Measurements from ENCODE around the gene THRB. TPM values are rescaled to one million over a fixed set of nuclear protein-coding genes. Genes with fewer than 3 reads are reported as not detected.

The THRB gene
- total RNA-seq, 8 experiments from 2014 or later, result 0.42 to 26.4 (median 3.3) TPM

GRCh38 chr3:24476871-24477656 is 17.6 kb downstream of the THRB start:
- in situ Hi-C loops (cut with MboI; ENCODE audit: low pct_unique_long_range_greater_than_20kb in 2 of 9, low sequenced_read_pairs in 9 of 9, unreplicated experiment in 9 of 9), result loop anchor here in 2 of 9 experiments (25.0 kb wide), 2 partner anchors 215 to 465 kb away; no protein-coding TSS in a partner anchor
- no peak for ATAC-seq (replicated peaks in 6 of 8)
- H3K27ac ChIP-seq, result no peak overlapping the region
- no peak overlapping the region for H3K4me3 ChIP-seq
- no peaks in the 10 kb centered on the region for H3K4me1 ChIP-seq (replicated peaks in 1 of 2)
- 6 to 68% (median 27%) methylated on average over 1 to 3 of the region's 3 CpGs; no CpG with 5 or more reads in 1 of the 10 experiments for whole genome bisulfite sequencing, 10 experiments

GRCh38 chr3:24475925-24476324 is 18.7 kb downstream of the THRB start:
- 0 to 67% (median 55%) methylated on average over 1 of the region's 1 CpG; no CpG with 5 or more reads in 3 of the 10 experiments for WGBS, 10 experiments
- peak in 3 of 8 experiments; percentile 25 to 86 (median 45) for ATAC-seq (replicated peaks in 6 of 8)
- Histone ChIP-seq H3K27ac (no peak overlapping the region), H3K4me3 (no peak overlapping the region), H3K4me1 (replicated peaks in 1 of 2) (no peaks in the 10 kb centered on the region)
- in situ Hi-C loops (cut with MboI; ENCODE audit: low pct_unique_long_range_greater_than_20kb in 2 of 9, low sequenced_read_pairs in 9 of 9, unreplicated experiment in 9 of 9), result loop anchor here in 2 of 9 experiments (25.0 kb wide), 2 partner anchors 214 to 464 kb away; no protein-coding TSS in a partner anchor

GRCh38 chr3:24474862-24475261 is 19.8 kb downstream of the THRB start:
- in situ Hi-C loops (cut with MboI; ENCODE audit: low pct_unique_long_range_greater_than_20kb in 2 of 9, low sequenced_read_pairs in 9 of 9, unreplicated experiment in 9 of 9), result loop anchor here in 2 of 9 experiments (25.0 kb wide), 2 partner anchors 213 to 463 kb away; no protein-coding TSS in a partner anchor
- Histone ChIP-seq H3K4me3 (no peak overlapping the region), H3K4me1 (replicated peaks in 1 of 2) (no peaks in the 10 kb centered on the region), H3K27ac (no peak overlapping the region)
- 85 to 100% (median 95%) methylated on average over 1 to 4 of the region's 4 CpGs for WGBS, 10 experiments
- ATAC-seq (replicated peaks in 6 of 8), result no peak

- in situ Hi-C loops (cut with MboI; ENCODE audit: low pct_unique_long_range_greater_than_20kb in 2 of 9, low sequenced_read_pairs in 9 of 9, unreplicated experiment in 9 of 9), result no loop called here
- H3K4me1 ChIP-seq (replicated peaks in 1 of 2), result no peaks in the 10 kb centered on the region
- no peak overlapping the region for H3K4me3 ChIP-seq
- peak in 1 of 8 experiments; percentile 12 for ATAC-seq (replicated peaks in 6 of 8)
- no peak overlapping the region for H3K27ac ChIP-seq
- WGBS, 10 experiments, result 60 to 100% (median 100%) methylated on average over 1 of the region's 1 CpG; no CpG with 5 or more reads in 3 of the 10 experiments
These were observed 22.3 kb downstream of the THRB start for GRCh38 chr3:24472358-24472757.

- in situ Hi-C loops (cut with MboI; ENCODE audit: low pct_unique_long_range_greater_than_20kb in 2 of 9, low sequenced_read_pairs in 9 of 9, unreplicated experiment in 9 of 9), result no loop called here
- Histone ChIP-seq H3K4me3 (no peak overlapping the region), H3K4me1 (replicated peaks in 1 of 2) (no peaks in the 10 kb centered on the region), H3K27ac (no peak overlapping the region)
- WGBS, 10 experiments, result 0 to 83% (median 63%) methylated on average over 1 of the region's 1 CpG; no CpG with 5 or more reads in 3 of the 10 experiments
- ATAC-seq (replicated peaks in 6 of 8), result peak in 3 of 8 experiments; percentile 35 to 73 (median 51)
These were observed 23.2 kb downstream of the THRB start for GRCh38 chr3:24471486-24471885.

DNA sequence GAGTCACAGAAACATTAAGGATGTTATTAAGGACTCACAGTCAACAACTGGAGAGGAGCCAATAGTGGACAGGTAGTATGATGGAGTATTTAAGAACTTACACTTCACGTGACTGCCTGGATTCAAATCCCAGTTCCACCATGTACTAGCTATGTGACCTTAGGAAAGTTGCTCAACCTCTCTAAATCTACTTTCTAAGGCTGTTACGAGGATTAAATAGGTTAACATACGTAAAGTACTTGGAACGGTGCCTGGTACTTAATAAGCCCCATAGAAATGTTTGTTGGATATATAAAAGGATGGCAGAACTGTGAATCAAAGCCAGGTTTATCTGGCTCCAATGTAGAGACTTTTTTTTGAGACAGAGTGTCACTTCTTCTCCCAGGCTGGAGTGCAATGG is 24.4 kb downstream of the THRB start:
- 72 to 100% (median 93%) methylated on average over 2 to 4 of the region's 4 CpGs; no CpG with 5 or more reads in 2 of the 10 experiments for WGBS, 10 experiments
- in situ Hi-C loops (cut with MboI; ENCODE audit: low pct_unique_long_range_greater_than_20kb in 2 of 9, low sequenced_read_pairs in 9 of 9, unreplicated experiment in 9 of 9), result no loop called here
- Histone ChIP-seq H3K27ac (no peak overlapping the region), H3K4me1 (replicated peaks in 1 of 2) (no peaks in the 10 kb centered on the region), H3K4me3 (no peak overlapping the region)
- ATAC-seq (replicated peaks in 6 of 8), result no peak

DNA sequence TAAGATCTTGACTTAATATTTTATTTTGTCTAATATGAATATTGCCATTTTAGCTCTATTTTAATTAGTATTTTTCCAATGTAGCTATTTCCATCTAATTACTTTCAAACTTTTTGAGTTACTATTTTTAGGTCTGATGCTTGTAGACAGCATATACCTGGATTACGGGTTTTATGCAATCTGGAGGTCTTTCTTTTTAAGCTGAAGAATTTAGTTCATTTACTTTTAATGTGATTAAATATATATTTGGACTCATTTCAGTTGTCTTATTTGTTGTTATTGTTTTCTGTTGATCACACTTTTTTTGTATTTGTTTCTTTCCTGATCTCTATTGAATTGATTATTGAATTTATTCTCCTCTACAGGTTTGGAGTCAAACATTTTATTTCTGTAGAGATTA is 30.3 kb downstream of the THRB start:
- Histone ChIP-seq H3K4me3 (no peak overlapping the region), H3K27ac (no peak overlapping the region), H3K4me1 (replicated peaks in 1 of 2) (no peaks in the 10 kb centered on the region)
- in situ Hi-C loops (cut with MboI; ENCODE audit: low pct_unique_long_range_greater_than_20kb in 2 of 9, low sequenced_read_pairs in 9 of 9, unreplicated experiment in 9 of 9), result no loop called here
- 83 to 100% (median 100%) methylated on average over 1 of the region's 1 CpG; no CpG with 5 or more reads in 1 of the 10 experiments for WGBS, 10 experiments
- no peak for ATAC-seq (replicated peaks in 6 of 8)

- no peaks in the 10 kb centered on the region for H3K4me1 ChIP-seq (replicated peaks in 1 of 2)
- H3K27ac ChIP-seq, result no peak overlapping the region
- ATAC-seq (replicated peaks in 6 of 8), result no peak
- in situ Hi-C loops (cut with MboI; ENCODE audit: low pct_unique_long_range_greater_than_20kb in 2 of 9, low sequenced_read_pairs in 9 of 9, unreplicated experiment in 9 of 9), result no loop called here
- WGBS, 10 experiments, result 50 to 71% (median 56%) methylated on average over 1 of the region's 1 CpG; no CpG with 5 or more reads in 6 of the 10 experiments
- no peak overlapping the region for H3K4me3 ChIP-seq
These were observed 31.9 kb downstream of the THRB start for GRCh38 chr3:24462737-24463136.

- no peak overlapping the region for H3K27ac ChIP-seq
- H3K4me3 ChIP-seq, result no peak overlapping the region
- WGBS, 10 experiments, result 86 to 100% (median 100%) methylated on average over 1 to 2 of the region's 2 CpGs; no CpG with 5 or more reads in 3 of the 10 experiments
- in situ Hi-C loops (cut with MboI; ENCODE audit: low pct_unique_long_range_greater_than_20kb in 2 of 9, low sequenced_read_pairs in 9 of 9, unreplicated experiment in 9 of 9), result no loop called here
- no peaks in the 10 kb centered on the region for H3K4me1 ChIP-seq (replicated peaks in 1 of 2)
- ATAC-seq (replicated peaks in 6 of 8), result no peak
These were observed 33.7 kb downstream of the THRB start for GRCh38 chr3:24460974-24461373.

GRCh38 chr3:24457719-24458118 is 36.9 kb downstream of the THRB start:
- WGBS, 10 experiments, result 60 to 100% (median 84%) methylated on average over 1 to 2 of the region's 2 CpGs; no CpG with 5 or more reads in 2 of the 10 experiments
- no peaks in the 10 kb centered on the region for H3K4me1 ChIP-seq (replicated peaks in 1 of 2)
- H3K27ac ChIP-seq, result no peak overlapping the region
- ATAC-seq (replicated peaks in 6 of 8), result no peak
- in situ Hi-C loops (cut with MboI; ENCODE audit: low pct_unique_long_range_greater_than_20kb in 2 of 9, low sequenced_read_pairs in 9 of 9, unreplicated experiment in 9 of 9), result no loop called here
- no peak overlapping the region for H3K4me3 ChIP-seq

DNA sequence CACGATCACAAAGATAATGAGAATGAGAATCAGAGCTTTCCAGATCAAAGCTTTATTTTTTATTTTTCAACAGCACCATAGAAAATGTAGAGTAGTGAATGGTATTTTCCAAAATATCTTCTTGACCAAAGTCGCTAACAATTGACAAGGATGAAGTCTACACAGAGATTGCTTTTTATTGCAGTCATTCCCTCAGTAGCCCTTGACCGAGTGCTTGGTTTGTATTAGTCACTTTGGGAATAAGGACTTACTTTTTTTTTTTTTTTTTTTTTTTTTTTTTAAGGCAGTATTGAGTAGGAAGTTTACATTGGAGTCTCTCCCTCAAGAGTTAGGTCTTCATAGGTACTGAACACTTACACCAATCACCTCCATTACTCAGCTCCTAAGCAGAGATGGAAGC is 39.8 kb downstream of the THRB start:
- in situ Hi-C loops (cut with MboI; ENCODE audit: low pct_unique_long_range_greater_than_20kb in 2 of 9, low sequenced_read_pairs in 9 of 9, unreplicated experiment in 9 of 9), result no loop called here
- Histone ChIP-seq H3K4me3 (no peak overlapping the region), H3K4me1 (replicated peaks in 1 of 2) (no peaks in the 10 kb centered on the region), H3K27ac (no peak overlapping the region)
- no peak for ATAC-seq (replicated peaks in 6 of 8)
- 53 to 100% (median 75%) methylated on average over 1 to 3 of the region's 3 CpGs for WGBS, 10 experiments

- Histone ChIP-seq H3K4me3 (no peak overlapping the region), H3K4me1 (replicated peaks in 1 of 2) (no peaks in the 10 kb centered on the region), H3K27ac (no peak overlapping the region)
- ATAC-seq (replicated peaks in 6 of 8), result no peak
- in situ Hi-C loops (cut with MboI; ENCODE audit: low pct_unique_long_range_greater_than_20kb in 2 of 9, low sequenced_read_pairs in 9 of 9, unreplicated experiment in 9 of 9), result no loop called here
These were observed 40.3 kb downstream of the THRB start for GRCh38 chr3:24454393-24454792.

- 20 to 83% (median 66%) methylated on average over 1 to 6 of the region's 7 CpGs; no CpG with 5 or more reads in 2 of the 10 experiments for WGBS, 10 experiments
- no peak overlapping the region for H3K27ac ChIP-seq
- in situ Hi-C loops (cut with MboI; ENCODE audit: low pct_unique_long_range_greater_than_20kb in 2 of 9, low sequenced_read_pairs in 9 of 9, unreplicated experiment in 9 of 9), result no loop called here
- no peak for ATAC-seq (replicated peaks in 6 of 8)
- H3K4me3 ChIP-seq, result no peak overlapping the region
- H3K4me1 ChIP-seq (replicated peaks in 1 of 2), result no peaks in the 10 kb centered on the region
These were observed 43.1 kb downstream of the THRB start for GRCh38 chr3:24451461-24452099.
